Heart left ventricle (tissue), 13 donors: ENCODE measurements around the gene ATG9B.

Source experiments
- CTCF ChIP-seq, 12 donors: fragments of 200-600 bp; sonication (generic) in 4 of 12; IDR thresholded peaks; one replicate each; pipeline versions ENCODE4 v1.5.0 to v1.8.0; 2018 to 2022; ENCODE audit warnings: antibody characterized with exemption in 12 of 12, mild to moderate bottlenecking in 5 of 12
- POLR2A ChIP-seq, 2 donors: fragments of 450-650 bp; IDR thresholded peaks; one replicate each; pipeline ENCODE4 v1.6.1; 2017; ENCODE audit warnings: antibody characterized with exemption in 2 of 2, mild to moderate bottlenecking in 2 of 2, moderate library complexity in 2 of 2
- donor health status: ischemic (EF 13 %, LVEDD 7.1; RV severe dilation, severe dysfunction).
- donor health status: DM: no; HTN: yes; CAD: no.
- donor health status: DM: no; HTN: no; CAD: no.
- donor health status: ischemic (EF 25% LVEDD 6.9; RV normal size, moderate dysfunction).
- donor health status: ischemic (EF 25% LVEDD 5.7; RV mildly dilated, moderate dysfunction).
- donor health status: ischemic (EF 35%, LVEDD 5.7; RV mildly dilated, moderate dysfunction).
- donor health status: nonischemic (EF 11% LVEDD 7.7; RV severe dilation, severe dysfunction).
- donor health status: DM: yes; HTN: yes; CAD: no.
- donor health status: PGD.
- donor health status: ischemic (EF 29% LVEDD 5.4; RV normal size, mild dysfunction).
- donor health status: nonischemic (EF 23%, LVEDD 6.1; RV moderate dilation, normal function).

DNA sequence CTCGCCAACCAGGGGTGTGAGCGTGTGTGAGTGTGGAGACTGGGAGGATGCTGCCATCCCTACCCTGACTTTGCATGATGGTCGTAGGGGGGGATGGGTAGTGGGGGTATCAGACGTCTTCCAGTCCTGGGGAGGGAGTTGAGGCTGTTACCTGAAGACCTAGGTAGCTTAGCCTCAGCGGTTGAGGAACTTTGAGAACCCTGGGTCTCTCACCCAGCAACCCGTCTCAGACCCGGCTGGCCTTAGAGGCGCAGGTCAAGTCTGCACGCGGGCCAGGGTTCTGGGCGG lies 37.8 kb upstream of the ATG9B start:
- TF ChIP-seq POLR2A (IDR thresholded peaks at IDR 0.05) (no peak), CTCF (IDR thresholded peaks at IDR 0.05) (no peak)
